Measurements from ENCODE around the gene POFUT1.
A peak's percentile ranks its signal among the peaks of the same experiment; 100 is the strongest.
"Not testable (repeated sequence)": the region's sequence is repeated elsewhere in the genome, so short reads cannot be mapped to it uniquely, and the experiment has no call there.

The POFUT1 gene

GRCh38 chr20:32207626-32208498 is at the start of gene POFUT1, which contains the start of gene PLAGL2:
TSS of gene POFUT1 (plus strand) at chr20:32207880. CDS start at chr20:32207942, 62 bp downstream.
TSS of gene PLAGL2 (minus strand) at chr20:32207743. CDS start at chr20:32202178, 5,565 bp downstream.
- DNase-seq: peak; percentile 91 to 93

- DNase-seq: no peak
Measured at GRCh38 chr20:32158351-32158750, 49.3 kb upstream of the POFUT1 start.

GRCh38 chr20:32158943-32159660 is 48.6 kb upstream of the POFUT1 start:
- DNase-seq: no peak

GRCh38 chr20:32159766-32160221 is 47.9 kb upstream of the POFUT1 start:
- DNase-seq: no peak

- DNase-seq: no peak
Measured at GRCh38 chr20:32160341-32160740, 47.3 kb upstream of the POFUT1 start.

- DNase-seq: no peak
Measured at GRCh38 chr20:32162351-32162750, 45.3 kb upstream of the POFUT1 start.

- no peak for DNase-seq
Measured at GRCh38 chr20:32163951-32164350, 43.7 kb upstream of the POFUT1 start.

GRCh38 chr20:32164984-32165735 is 42.5 kb upstream of the POFUT1 start:
- no peak for DNase-seq

- no peak for DNase-seq
Measured at GRCh38 chr20:32165836-32166545, 41.7 kb upstream of the POFUT1 start.

- no peak for DNase-seq
Measured at GRCh38 chr20:32167552-32167951, 40.1 kb upstream of the POFUT1 start.

GRCh38 chr20:32168184-32168910 is 39.3 kb upstream of the POFUT1 start:
- DNase-seq: no peak

GRCh38 chr20:32177696-32178095 is 30.0 kb upstream of the POFUT1 start:
- not testable (repeated sequence) for DNase-seq

- no peak for DNase-seq
Measured at GRCh38 chr20:32179515-32179914, 28.2 kb upstream of the POFUT1 start.

GRCh38 chr20:32179934-32180333 is 27.7 kb upstream of the POFUT1 start:
- DNase-seq: no peak

GRCh38 chr20:32181606-32182005 is 26.1 kb upstream of the POFUT1 start:
- no peak for DNase-seq

- no peak for DNase-seq
Measured at GRCh38 chr20:32183947-32184635, 23.6 kb upstream of the POFUT1 start.

- DNase-seq: no peak
Measured at GRCh38 chr20:32184961-32185603, 22.6 kb upstream of the POFUT1 start.

- no peak for DNase-seq
Measured at GRCh38 chr20:32186506-32186905, 21.2 kb upstream of the POFUT1 start.

- no peak for DNase-seq
Measured at GRCh38 chr20:32188376-32189122, 19.1 kb upstream of the POFUT1 start.

- no peak for DNase-seq
Measured at GRCh38 chr20:32189123-32189410, 18.6 kb upstream of the POFUT1 start.
